ENCODE measurements around the gene DLEU7. TPM values are rescaled to one million over a fixed set of nuclear protein-coding genes. Genes with fewer than 3 reads are reported as not detected.

The DLEU7 gene
- 1 to 10 TPM; 1.0 to 1.5 (median 1.1) TPM for polyA plus RNA-seq (ENCODE audit: insufficient read length in 4 of 4)

- peak in 1 of 4 donors; percentile 23 for DNase-seq (ENCODE audit: low read depth in 4 of 4, low spot score in 3 of 4)
These were observed at the start of gene DLEU7 for GRCh38 chr13:50843257-50844083. DLEU7 (minus strand) TSS chr13:50843692; CDS start chr13:50843646, 46 bp downstream.

- DNase-seq (ENCODE audit: low read depth in 4 of 4, low spot score in 3 of 4) = no peak
These were observed 48.9 kb upstream of the DLEU7 start for GRCh38 chr13:50892210-50892944.

- DNase-seq (ENCODE audit: low read depth in 4 of 4, low spot score in 3 of 4) = no peak
These were observed 47.7 kb upstream of the DLEU7 start for GRCh38 chr13:50891206-50891605.

GRCh38 chr13:50889317-50889716 is 45.8 kb upstream of the DLEU7 start:
- DNase-seq (ENCODE audit: low read depth in 4 of 4, low spot score in 3 of 4) = no peak

GRCh38 chr13:50888362-50888761 is 44.9 kb upstream of the DLEU7 start:
- DNase-seq (ENCODE audit: low read depth in 4 of 4, low spot score in 3 of 4) = no peak

DNA sequence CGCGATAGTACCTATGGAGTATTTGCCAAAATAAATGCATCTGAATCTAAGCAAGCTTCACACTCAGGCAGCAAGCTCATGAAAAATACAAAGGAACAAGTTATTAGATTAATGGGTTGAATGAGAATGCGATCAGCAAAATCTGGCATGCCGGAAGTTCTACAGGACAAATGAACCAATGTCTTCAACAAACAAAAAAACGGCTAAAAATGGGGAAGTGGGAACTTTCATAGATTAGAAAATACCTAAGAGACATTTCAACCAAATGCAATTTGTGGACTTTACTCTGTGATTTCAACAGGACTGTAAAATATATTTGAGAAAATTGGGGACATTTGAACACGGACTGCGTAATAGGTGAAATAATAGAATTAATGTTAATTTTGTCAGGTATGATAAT is 43.7 kb upstream of the DLEU7 start:
- DNase-seq (ENCODE audit: low read depth in 4 of 4, low spot score in 3 of 4) = no peak

DNA sequence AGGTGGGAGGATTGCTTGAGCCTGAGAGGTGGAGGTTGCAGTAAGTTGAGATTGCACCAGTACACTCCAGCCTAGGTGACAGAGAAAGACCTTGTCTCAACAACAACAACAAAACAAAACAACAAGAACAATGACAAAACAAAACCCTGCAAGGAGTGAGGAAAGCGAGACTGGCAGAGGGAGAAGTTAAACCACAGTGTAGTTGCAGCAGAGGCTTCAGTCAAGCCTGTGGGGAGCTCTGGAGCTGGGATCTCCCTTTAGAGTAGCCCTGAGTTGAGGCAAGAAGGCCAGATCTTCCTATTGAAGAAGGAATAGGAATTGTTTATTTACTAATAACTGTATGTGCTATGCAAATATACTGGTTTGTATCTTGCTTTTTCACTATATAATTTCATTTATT is 40.8 kb upstream of the DLEU7 start:
- DNase-seq (ENCODE audit: low read depth in 4 of 4, low spot score in 3 of 4) = no peak

- no peak for DNase-seq (ENCODE audit: low read depth in 4 of 4, low spot score in 3 of 4)
These were observed 40.2 kb upstream of the DLEU7 start for GRCh38 chr13:50883728-50884127.

DNA sequence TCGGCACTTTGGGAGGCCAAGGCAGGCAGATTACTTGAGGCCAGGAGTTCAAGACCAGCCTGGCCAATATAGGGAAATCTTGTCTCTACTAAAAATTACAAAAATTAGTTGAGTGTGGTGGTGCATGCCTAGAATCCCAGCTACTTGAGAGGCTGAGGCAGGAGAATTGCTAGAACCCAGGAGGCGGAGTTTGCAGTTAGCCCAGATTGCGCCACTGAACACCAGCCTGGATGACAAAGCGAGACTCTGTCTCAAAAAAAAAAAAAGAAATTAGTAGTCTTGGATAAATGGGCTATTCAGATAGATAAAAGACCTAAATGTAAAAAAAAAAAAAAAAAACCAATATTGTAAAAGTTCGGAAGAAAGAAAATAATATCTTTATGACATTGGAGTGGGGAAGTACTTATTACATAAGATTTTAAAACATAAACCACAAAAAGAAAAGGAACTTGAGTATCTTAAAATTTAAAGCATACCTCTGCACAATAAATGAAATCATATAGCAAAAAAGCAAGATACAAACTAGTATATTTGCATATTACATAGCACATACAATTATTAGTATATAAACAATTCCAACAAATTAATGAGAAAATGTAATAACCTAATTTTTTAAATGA is 39.4 kb upstream of the DLEU7 start:
- DNase-seq (ENCODE audit: low read depth in 4 of 4, low spot score in 3 of 4) = no peak

DNA sequence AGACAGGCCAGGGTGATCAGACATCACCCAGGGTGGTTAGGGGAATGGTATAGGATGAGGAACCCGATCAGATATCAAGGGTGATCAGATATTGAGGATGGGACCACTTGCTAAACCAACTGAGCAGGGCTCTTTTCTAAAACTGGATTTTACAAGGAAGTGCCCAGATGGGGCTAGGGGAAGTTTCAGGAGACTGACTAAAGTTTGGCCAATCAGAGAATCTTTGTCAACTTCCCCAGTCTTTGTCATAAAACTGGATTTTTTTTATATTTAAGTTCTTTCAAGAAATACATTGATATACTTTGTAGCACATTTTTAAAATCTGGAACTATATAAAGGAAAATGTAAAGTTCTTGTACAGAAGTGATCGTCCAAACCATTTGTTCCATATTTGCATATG is 30.5 kb upstream of the DLEU7 start:
- DNase-seq (ENCODE audit: low read depth in 4 of 4, low spot score in 3 of 4) = no peak

DNA sequence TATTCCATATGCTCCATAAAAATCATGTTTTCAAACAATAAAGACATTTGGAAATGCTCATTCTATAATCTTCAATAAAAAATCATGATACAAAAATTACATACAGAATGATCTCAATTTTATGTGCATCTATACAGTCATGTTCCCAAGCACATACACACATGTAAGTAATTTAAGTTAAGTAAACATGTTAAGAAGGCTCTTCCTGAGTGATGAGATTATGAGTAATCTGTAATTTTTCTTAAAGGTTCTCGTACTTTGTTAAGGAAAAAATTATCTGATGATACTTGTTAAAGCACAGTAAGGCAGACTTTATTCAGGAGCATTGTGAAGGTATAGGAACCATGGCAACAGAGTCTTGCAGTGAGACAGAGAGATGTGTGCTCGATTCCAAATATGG is 30.0 kb upstream of the DLEU7 start:
- no peak for DNase-seq (ENCODE audit: low read depth in 4 of 4, low spot score in 3 of 4)

DNA sequence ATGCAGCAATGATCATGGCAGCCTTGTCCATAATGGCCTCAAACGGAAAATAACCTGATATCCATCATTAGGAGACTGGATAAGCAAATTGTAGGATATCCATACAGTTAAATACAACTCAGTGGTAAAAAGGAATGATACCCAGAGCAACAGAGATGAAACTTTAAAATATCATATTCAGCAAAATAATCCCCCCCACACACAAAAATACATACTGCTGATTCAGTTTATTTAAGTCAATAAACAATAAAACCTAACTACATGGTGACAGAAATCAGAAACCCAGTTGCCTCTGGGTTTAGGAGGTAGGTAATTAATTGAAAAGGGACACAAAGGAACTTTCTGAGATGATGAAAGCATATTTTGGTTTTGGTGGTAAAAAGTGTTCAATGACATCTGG is 27.9 kb upstream of the DLEU7 start:
- no peak for DNase-seq (ENCODE audit: low read depth in 4 of 4, low spot score in 3 of 4)

DNA sequence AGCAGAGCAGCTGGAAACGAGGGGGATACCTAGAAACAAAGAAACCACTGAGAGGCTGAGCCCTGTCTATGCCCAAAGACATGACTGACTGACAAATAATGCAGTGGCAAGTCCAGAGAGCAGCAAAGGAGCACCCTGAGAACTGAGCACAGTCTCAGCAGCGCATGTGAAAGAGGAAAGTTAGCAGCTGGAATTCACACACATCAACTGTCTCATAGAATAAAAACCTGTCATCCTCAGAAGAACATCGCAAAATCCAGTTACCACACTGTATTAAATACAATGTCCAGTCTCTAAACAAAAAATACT is 24.1 kb upstream of the DLEU7 start:
- DNase-seq (ENCODE audit: low read depth in 4 of 4, low spot score in 3 of 4) = no peak

GRCh38 chr13:50866817-50867636 is 23.5 kb upstream of the DLEU7 start:
- DNase-seq (ENCODE audit: low read depth in 4 of 4, low spot score in 3 of 4) = no peak

DNA sequence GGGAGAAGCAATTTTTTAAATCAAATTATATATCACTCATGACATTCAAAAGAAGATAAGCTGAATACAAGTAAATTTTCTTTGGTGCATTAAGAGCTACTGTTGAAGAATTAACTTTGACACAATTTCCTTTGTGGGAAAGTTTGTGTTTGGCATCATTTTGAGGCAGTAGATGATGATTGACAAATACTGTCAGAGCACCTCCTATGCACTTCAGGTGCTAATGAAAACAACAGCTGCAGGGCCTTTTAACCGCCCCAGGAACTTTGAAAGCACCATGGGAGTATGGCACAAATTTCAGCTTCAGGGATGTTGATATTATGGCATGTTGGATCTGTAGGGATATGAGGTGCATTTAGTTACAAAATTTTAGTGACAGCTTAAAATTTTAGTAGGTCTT is 21.0 kb upstream of the DLEU7 start:
- no peak for DNase-seq (ENCODE audit: low read depth in 4 of 4, low spot score in 3 of 4)

DNA sequence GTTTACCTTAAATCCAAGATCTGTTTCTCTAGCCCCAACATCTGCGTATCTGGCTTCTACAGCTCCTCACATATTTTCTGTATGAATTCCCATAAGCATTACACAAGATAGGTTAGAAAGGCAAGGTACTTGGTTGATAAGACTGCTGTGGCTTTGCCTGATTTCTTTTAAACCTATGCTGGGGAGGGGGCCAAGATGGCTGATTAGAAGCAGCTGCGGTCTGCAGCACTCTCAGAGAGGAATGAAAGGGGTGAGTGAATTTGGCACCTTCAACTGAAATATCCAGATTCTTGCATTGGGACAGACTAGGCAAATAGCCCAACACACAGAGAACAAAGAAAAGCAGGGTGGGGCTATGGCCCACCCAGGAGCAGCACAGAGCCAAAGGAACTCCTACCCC is 12.2 kb upstream of the DLEU7 start:
- DNase-seq (ENCODE audit: low read depth in 4 of 4, low spot score in 3 of 4) = no peak

DNA sequence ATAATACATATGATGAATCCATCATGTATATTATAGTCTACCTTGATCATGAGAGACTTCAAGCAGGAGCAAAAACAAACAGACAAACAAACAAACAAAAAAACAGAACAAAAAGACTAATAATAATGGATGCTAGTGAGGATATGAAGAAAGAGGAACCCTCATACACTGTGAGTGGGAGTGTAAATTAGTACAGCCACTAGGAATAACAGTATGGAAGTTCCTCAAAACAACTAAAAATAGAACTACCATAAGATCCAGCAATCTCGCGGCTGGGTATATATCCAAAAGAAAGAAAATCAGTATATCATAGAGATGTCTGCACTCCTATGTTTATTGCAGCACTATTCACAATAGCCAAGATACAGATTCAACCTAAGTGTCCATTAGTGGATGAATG is 7.0 kb upstream of the DLEU7 start:
- no peak for DNase-seq (ENCODE audit: low read depth in 4 of 4, low spot score in 3 of 4)

DNA sequence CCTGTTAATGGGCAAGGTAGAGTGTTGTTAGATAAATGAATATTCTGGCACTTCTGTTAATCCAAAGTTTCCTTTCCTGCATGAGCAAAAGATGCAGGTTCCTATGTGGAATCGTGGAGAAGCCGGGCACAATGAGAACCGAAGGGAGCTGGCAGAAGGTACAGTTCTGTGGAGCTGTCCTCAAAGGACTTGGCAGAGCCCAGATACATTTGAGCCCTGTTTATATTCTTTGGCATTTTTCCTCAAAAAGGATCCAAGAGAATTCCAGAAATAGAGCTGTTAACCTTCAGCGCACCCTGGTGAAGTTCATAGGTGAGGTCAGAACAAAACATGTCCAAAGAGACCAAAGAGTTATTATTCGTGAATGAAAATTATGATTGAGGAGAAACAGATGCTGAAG is 4.0 kb upstream of the DLEU7 start:
- DNase-seq (ENCODE audit: low read depth in 4 of 4, low spot score in 3 of 4) = no peak

GRCh38 chr13:50846861-50847475 is 3.5 kb upstream of the DLEU7 start:
- DNase-seq (ENCODE audit: low read depth in 4 of 4, low spot score in 3 of 4) = no peak

- no peak for DNase-seq (ENCODE audit: low read depth in 4 of 4, low spot score in 3 of 4)
These were observed 1.7 kb upstream of the DLEU7 start for GRCh38 chr13:50845211-50845610.

All from right renal pelvis (tissue), 4 donors.